HL-60 (cell line): ENCODE results near the gene GIT2.

Experiments used
- CTCF ChIP-seq: IDR thresholded peaks from one replicate; pipeline ENCODE4 v1.5.1; 2011; ENCODE audit warnings: low read length, control low read depth, inconsistent platforms; ENCODE audit not compliant: insufficient read depth
- POLR2AphosphoS5 ChIP-seq: IDR thresholded peaks from 2 replicates; pipeline ENCODE4 v1.6.1; 2012; ENCODE audit warnings: low read depth
- SPI1 ChIP-seq: IDR thresholded peaks from 2 replicates; pipeline ENCODE4 v1.6.1; 2012; ENCODE audit warnings: low read depth, mild to moderate bottlenecking, borderline replicate concordance
- TF ChIP-seq, protein P1 (sequence below): IDR thresholded peaks from 2 replicates; pipeline ENCODE4 v1.6.1; 2012; ENCODE audit warnings: low read depth; ENCODE audit not compliant: insufficient replicate concordance

- TF ChIP-seq POLR2AphosphoS5 = no peak
- no peak for TF ChIP-seq CTCF
- TF ChIP-seq, protein P1, sequence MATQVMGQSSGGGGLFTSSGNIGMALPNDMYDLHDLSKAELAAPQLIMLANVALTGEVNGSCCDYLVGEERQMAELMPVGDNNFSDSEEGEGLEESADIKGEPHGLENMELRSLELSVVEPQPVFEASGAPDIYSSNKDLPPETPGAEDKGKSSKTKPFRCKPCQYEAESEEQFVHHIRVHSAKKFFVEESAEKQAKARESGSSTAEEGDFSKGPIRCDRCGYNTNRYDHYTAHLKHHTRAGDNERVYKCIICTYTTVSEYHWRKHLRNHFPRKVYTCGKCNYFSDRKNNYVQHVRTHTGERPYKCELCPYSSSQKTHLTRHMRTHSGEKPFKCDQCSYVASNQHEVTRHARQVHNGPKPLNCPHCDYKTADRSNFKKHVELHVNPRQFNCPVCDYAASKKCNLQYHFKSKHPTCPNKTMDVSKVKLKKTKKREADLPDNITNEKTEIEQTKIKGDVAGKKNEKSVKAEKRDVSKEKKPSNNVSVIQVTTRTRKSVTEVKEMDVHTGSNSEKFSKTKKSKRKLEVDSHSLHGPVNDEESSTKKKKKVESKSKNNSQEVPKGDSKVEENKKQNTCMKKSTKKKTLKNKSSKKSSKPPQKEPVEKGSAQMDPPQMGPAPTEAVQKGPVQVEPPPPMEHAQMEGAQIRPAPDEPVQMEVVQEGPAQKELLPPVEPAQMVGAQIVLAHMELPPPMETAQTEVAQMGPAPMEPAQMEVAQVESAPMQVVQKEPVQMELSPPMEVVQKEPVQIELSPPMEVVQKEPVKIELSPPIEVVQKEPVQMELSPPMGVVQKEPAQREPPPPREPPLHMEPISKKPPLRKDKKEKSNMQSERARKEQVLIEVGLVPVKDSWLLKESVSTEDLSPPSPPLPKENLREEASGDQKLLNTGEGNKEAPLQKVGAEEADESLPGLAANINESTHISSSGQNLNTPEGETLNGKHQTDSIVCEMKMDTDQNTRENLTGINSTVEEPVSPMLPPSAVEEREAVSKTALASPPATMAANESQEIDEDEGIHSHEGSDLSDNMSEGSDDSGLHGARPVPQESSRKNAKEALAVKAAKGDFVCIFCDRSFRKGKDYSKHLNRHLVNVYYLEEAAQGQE = no peak
- TF ChIP-seq SPI1 = no peak
Observed at GRCh38 chr12:109983432-109984142, 12.6 kb downstream of the GIT2 start.
